SK-N-SH (cell line): ENCODE data around the gene ZNF14. TPM values are rescaled to one million over a fixed set of nuclear protein-coding genes. Genes with fewer than 3 reads are reported as not detected.
A peak's percentile ranks its signal among the peaks of the same experiment; 100 is the strongest.
"Not testable (repeated sequence)": the region's sequence is repeated elsewhere in the genome, so short reads cannot be mapped to it uniquely, and the experiment has no call there.

Experiments
- CTCF ChIA-PET: fragments of 300-600, 350-600 bp; formaldehyde crosslinking; extraction: SDS; loops from one replicate; lab custom pipeline; 2021; lab: Yijun Ruan, JAX
- POLR2A ChIA-PET: fragments of 350-600 bp; sonication (Branson Sonifier 250); formaldehyde crosslinking; extraction: SDS; loops from one replicate; lab custom pipeline; 2020; ENCODE audit warnings: antibody characterized with exemption, inconsistent platforms; lab: Yijun Ruan, JAX
- DNase-seq: peaks from one replicate; pipeline ENCODE4 v3.0.0; 2012
- H2AFZ ChIP-seq: fragments of 200-600 bp; sonication (generic); 2 replicates; pipeline ENCODE4 v1.8.1; 2016; ENCODE audit warnings: antibody characterized with exemption, mild to moderate bottlenecking, low read depth
- H3F3A ChIP-seq: fragments of 200-600 bp; sonication (generic); replicated peaks from 2 replicates; pipeline ENCODE3; 2016; ENCODE audit warnings: antibody characterized with exemption, mild to moderate bottlenecking; ENCODE audit not compliant: insufficient read depth
- H3K27ac ChIP-seq, 2 experiments: fragments of 200-500 bp in 1 of 2; fragments of 200-600 bp in 1 of 2; sonication (Bioruptor generic) in 1 of 2; sonication (generic), shearing (Covaris generic) in 1 of 2; 2 replicates each; pipeline versions ENCODE4 v1.5.1 to v1.6.1; 2014 to 2016; ENCODE audit warnings: low read depth in 2 of 2, inconsistent platforms in 1 of 2, low read length in 1 of 2, mild to moderate bottlenecking in 1 of 2, mixed read lengths in 1 of 2
- H3K27me3 ChIP-seq: fragments of 200-600 bp; sonication (generic), shearing (Covaris generic); 2 replicates; pipeline ENCODE4 v1.6.1; 2016; ENCODE audit warnings: mixed run types; ENCODE audit not compliant: insufficient read depth
- H3K36me3 ChIP-seq, 2 experiments: fragments of 200-500 bp in 1 of 2; fragments of 200-600 bp in 1 of 2; sonication (Bioruptor generic) in 1 of 2; sonication (generic) in 1 of 2; replicated peaks in 1 of 2; 2 replicates each; pipeline versions ENCODE3 to v1.5.1; 2014 to 2016; ENCODE audit warnings: low read length in 1 of 2, mild to moderate bottlenecking in 1 of 2; ENCODE audit not compliant: insufficient read depth in 2 of 2, control insufficient read depth in 1 of 2
- H3K4me1 ChIP-seq, 2 experiments: fragments of 200-500 bp in 1 of 2; fragments of 200-600 bp in 1 of 2; sonication (Bioruptor generic) in 1 of 2; sonication (generic), shearing (Covaris generic) in 1 of 2; 2 replicates each; pipeline versions ENCODE4 v1.5.1 to v1.6.1; 2014 to 2016; ENCODE audit warnings: low read depth in 1 of 2, low read length in 1 of 2, mixed run types in 1 of 2; ENCODE audit not compliant: insufficient read depth in 2 of 2, control insufficient read depth in 1 of 2
- H3K4me2 ChIP-seq: fragments of 200-600 bp; sonication (generic), shearing (Covaris generic); 2 replicates; pipeline ENCODE4 v1.6.1; 2017; ENCODE audit warnings: mixed run types
- H3K4me3 ChIP-seq, 2 experiments: fragments of 200-500 bp in 1 of 2; fragments of 200-600 bp in 1 of 2; sonication (Bioruptor generic) in 1 of 2; sonication (generic), shearing (Covaris generic) in 1 of 2; 2 replicates each; pipeline versions ENCODE4 v1.5.1 to v1.8.1; 2014 to 2016; ENCODE audit warnings: low read depth in 2 of 2, inconsistent platforms in 1 of 2, low read length in 1 of 2, mild to moderate bottlenecking in 1 of 2, mixed read lengths in 1 of 2, moderate library complexity in 1 of 2
- H3K79me2 ChIP-seq: fragments of 200-600 bp; sonication (generic); 2 replicates; pipeline ENCODE4 v1.8.1; 2017; ENCODE audit warnings: mild to moderate bottlenecking; ENCODE audit not compliant: insufficient read depth
- H3K9ac ChIP-seq: fragments of 200-600 bp; sonication (generic); 2 replicates; pipeline ENCODE4 v1.6.1; 2017; ENCODE audit warnings: mixed run types
- H3K9me2 ChIP-seq: fragments of 200-600 bp; sonication (generic); 2 replicates; pipeline ENCODE4 v1.6.1; 2017; ENCODE audit warnings: mixed run types
- H3K9me3 ChIP-seq: fragments of 200-600 bp; sonication (generic); 2 replicates; pipeline ENCODE4 v1.6.1; 2017; ENCODE audit warnings: mixed run types, mild to moderate bottlenecking, moderate library complexity
- H4K20me1 ChIP-seq: fragments of 200-600 bp; sonication (generic); 2 replicates; pipeline ENCODE4 v1.6.1; 2017; ENCODE audit warnings: mild to moderate bottlenecking, mixed run types; ENCODE audit not compliant: insufficient read depth
- CHD2 ChIP-seq: fragments of 150-350 bp; IDR thresholded peaks from 2 replicates; pipeline ENCODE4 v1.6.1; 2018; ENCODE audit warnings: low read length; ENCODE audit not compliant: partially characterized antibody
- ELF1 ChIP-seq: IDR thresholded peaks from 2 replicates; pipeline ENCODE4 v1.4.0; 2012
- EP300 ChIP-seq, 2 experiments: IDR thresholded peaks; 2 replicates each; pipeline versions ENCODE4 v1.4.0 to v1.6.1; 2012; ENCODE audit warnings: borderline replicate concordance in 1 of 2, low read depth in 1 of 2, low read length in 1 of 2
- EZH2phosphoT487 ChIP-seq: fragments of 200-600 bp; sonication (generic); IDR thresholded peaks from 2 replicates; pipeline ENCODE4 v1.6.1; 2017; ENCODE audit warnings: low read depth, mixed run types, mild to moderate bottlenecking, antibody characterized with exemption, moderate library complexity, borderline replicate concordance
- FOXJ3 ChIP-seq: sonication (generic); formaldehyde crosslinking; IDR thresholded peaks from 2 replicates; pipeline ENCODE4 v1.5.1; 2020; ENCODE audit warnings: mild to moderate bottlenecking, missing genetic modification reagents
- GABPA ChIP-seq: IDR thresholded peaks from 2 replicates; pipeline ENCODE4 v1.4.0; 2012; ENCODE audit warnings: low read depth, mild to moderate bottlenecking
- GATA2 ChIP-seq: sonication (generic); formaldehyde crosslinking; IDR thresholded peaks from 2 replicates; pipeline ENCODE4 v1.5.0; 2020; ENCODE audit warnings: mild to moderate bottlenecking, missing genetic modification reagents
- JUND ChIP-seq: IDR thresholded peaks from 2 replicates; pipeline ENCODE4 v1.4.0; 2012
- NFIC ChIP-seq: IDR thresholded peaks from 2 replicates; pipeline ENCODE4 v1.4.0; 2012; ENCODE audit warnings: borderline replicate concordance
- NRF1 ChIP-seq: IDR thresholded peaks from 2 replicates; pipeline ENCODE4 v1.6.1; 2012; ENCODE audit warnings: low read depth, mild to moderate bottlenecking, low read length
- RCOR1 ChIP-seq: fragments of 150-350 bp; IDR thresholded peaks from 2 replicates; pipeline ENCODE4 v1.6.1; 2017; ENCODE audit warnings: antibody characterized with exemption, low read length
- RFX5 ChIP-seq: IDR thresholded peaks from 2 replicates; pipeline ENCODE4 v1.6.1; 2012; ENCODE audit warnings: mild to moderate bottlenecking, improper control_type of control experiment, low read length
- SMC3 ChIP-seq: IDR thresholded peaks from 2 replicates; pipeline ENCODE4 v1.6.1; 2012; ENCODE audit warnings: low read depth, low read length, improper control_type of control experiment
- TCF12 ChIP-seq: IDR thresholded peaks from 2 replicates; pipeline ENCODE4 v1.4.0; 2012
- WGBS: methylation state at CpG from one replicate; pipeline ENCODE4 v1.1.6; 2017; ENCODE audit warnings: low lambda C conversion rate; 5-methylcytosine and 5-hydroxymethylcytosine counted together
- polyA plus RNA-seq, 3 experiments: library from polyadenylated mRNA; depleted of rRNA; stranded (reverse); fragments of >200 nt; gene quantifications; 2 replicates each; pipeline ENCODE4 v1.2.3, GENCODE V29; 2012
- TF ChIP-seq, protein P1 (sequence below): fragments of 200-600 bp; sonication (generic); IDR thresholded peaks from 2 replicates; pipeline ENCODE4 v1.6.1; 2017; ENCODE audit warnings: antibody characterized with exemption, mild to moderate bottlenecking, moderate library complexity
- TF ChIP-seq, protein P2 (sequence below): fragments of 150-350 bp; IDR thresholded peaks from 2 replicates; pipeline ENCODE4 v1.6.1; 2016; ENCODE audit warnings: mild to moderate bottlenecking, low read depth, low read length
- TF ChIP-seq, protein P3 (sequence below): fragments of 150-350 bp; IDR thresholded peaks from 2 replicates; pipeline ENCODE4 v1.6.1; 2017; ENCODE audit warnings: antibody characterized with exemption, low read length, low read depth, borderline replicate concordance

Gene ZNF14
- polyA plus RNA-seq, 1 of the 3 experiments (the other 2 are of a cell fraction) = 1.1 TPM

DNA sequence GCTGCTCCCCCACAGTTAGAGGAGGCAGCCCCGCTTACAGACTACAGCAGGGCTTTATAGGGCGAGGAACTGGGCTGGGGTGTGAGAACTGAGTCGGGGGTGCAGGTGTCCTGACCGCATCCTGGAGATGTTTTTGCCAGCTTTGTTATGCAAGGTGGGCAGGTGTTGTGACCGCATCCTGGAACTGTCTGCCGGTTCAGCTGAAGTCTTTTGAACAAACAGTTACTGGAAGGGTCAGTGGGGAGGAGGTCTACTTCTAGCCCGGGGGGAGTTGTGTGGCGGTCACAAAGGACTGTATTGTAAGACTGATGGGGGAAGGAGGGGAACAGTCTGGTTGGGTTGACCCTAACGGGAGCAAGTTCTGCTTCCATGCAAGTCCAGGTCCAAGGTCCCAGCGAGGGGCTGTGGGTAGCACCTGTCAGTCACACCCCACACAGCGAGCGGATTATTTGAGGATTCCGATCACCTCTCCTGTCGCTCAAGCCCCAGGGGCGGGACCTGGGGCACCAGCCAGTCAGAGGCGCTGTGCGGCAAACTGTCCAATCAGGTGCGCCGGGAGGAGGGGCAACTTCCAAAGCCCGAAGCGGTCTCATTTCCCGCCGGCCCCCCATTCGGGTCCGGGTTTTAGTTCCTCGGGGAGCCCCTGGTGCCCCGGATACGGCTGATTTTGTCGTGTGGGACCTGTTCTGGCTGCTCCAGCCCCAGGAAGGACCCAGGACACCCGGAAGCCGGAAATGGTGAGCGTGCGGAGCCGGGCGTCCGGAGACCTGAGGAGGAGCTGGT, 64.5 kb downstream of the ZNF14 start, which contains the start of gene ZNF101 (continued):
- TF ChIP-seq, protein P1, sequence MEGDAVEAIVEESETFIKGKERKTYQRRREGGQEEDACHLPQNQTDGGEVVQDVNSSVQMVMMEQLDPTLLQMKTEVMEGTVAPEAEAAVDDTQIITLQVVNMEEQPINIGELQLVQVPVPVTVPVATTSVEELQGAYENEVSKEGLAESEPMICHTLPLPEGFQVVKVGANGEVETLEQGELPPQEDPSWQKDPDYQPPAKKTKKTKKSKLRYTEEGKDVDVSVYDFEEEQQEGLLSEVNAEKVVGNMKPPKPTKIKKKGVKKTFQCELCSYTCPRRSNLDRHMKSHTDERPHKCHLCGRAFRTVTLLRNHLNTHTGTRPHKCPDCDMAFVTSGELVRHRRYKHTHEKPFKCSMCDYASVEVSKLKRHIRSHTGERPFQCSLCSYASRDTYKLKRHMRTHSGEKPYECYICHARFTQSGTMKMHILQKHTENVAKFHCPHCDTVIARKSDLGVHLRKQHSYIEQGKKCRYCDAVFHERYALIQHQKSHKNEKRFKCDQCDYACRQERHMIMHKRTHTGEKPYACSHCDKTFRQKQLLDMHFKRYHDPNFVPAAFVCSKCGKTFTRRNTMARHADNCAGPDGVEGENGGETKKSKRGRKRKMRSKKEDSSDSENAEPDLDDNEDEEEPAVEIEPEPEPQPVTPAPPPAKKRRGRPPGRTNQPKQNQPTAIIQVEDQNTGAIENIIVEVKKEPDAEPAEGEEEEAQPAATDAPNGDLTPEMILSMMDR = no peak
- TF ChIP-seq RFX5 (peak; percentile 70), GATA2 (CRISPR knock-in tag) (no peak), EZH2phosphoT487 (no peak), EP300 (IDR thresholded peaks at IDR 0.05; ENCODE audit: borderline replicate concordance in 1 of 2, low read depth in 1 of 2, low read length in 1 of 2) (no peak), RCOR1 (no peak), TCF12 (no peak), SMC3 (no peak), JUND (no peak), FOXJ3 (CRISPR knock-in tag) (no peak), NFIC (no peak), ELF1 (peak; percentile 80), CHD2 (no peak), NRF1 (no peak), GABPA (peak; percentile 82)
- TF ChIP-seq, protein P2, sequence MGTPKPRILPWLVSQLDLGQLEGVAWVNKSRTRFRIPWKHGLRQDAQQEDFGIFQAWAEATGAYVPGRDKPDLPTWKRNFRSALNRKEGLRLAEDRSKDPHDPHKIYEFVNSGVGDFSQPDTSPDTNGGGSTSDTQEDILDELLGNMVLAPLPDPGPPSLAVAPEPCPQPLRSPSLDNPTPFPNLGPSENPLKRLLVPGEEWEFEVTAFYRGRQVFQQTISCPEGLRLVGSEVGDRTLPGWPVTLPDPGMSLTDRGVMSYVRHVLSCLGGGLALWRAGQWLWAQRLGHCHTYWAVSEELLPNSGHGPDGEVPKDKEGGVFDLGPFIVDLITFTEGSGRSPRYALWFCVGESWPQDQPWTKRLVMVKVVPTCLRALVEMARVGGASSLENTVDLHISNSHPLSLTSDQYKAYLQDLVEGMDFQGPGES = no peak
- TF ChIP-seq, protein P3, sequence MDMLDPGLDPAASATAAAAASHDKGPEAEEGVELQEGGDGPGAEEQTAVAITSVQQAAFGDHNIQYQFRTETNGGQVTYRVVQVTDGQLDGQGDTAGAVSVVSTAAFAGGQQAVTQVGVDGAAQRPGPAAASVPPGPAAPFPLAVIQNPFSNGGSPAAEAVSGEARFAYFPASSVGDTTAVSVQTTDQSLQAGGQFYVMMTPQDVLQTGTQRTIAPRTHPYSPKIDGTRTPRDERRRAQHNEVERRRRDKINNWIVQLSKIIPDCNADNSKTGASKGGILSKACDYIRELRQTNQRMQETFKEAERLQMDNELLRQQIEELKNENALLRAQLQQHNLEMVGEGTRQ = no peak

DNA sequence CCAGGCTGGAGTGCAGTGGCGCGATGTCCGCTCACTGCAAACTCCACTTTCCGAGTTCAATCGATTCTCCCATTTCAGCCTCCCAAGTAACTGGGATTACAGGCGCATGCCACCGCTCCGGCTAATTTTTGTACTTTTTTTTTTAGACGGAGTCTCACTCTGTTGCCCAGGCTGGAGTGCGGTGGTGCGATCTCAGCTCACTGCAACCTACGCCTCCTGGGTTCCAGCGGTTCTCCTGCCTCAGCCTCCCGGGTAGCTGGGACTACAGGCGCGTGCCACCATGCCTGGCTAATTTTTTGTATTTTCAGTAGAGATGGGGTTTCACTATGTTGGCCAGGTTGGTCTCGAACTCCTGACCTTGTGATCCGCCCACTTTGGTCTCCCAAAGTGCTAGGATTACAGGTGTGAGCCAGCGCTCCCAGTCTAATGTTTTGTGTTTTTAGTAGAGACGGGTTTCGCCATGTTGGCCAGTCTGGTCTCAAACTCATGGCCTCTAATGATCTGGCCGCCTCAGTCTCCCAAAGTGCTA, 67.4 kb downstream of the ZNF14 start:
- H3K9me2 ChIP-seq, H3F3A ChIP-seq, DNase-seq, CTCF ChIA-PET, H3K4me3 ChIP-seq, H2AFZ ChIP-seq, H3K9me3 ChIP-seq, H3K4me2 ChIP-seq, H3K36me3 ChIP-seq, POLR2A ChIA-PET, H3K9ac ChIP-seq, H3K27me3 ChIP-seq, H3K27ac ChIP-seq: not testable (repeated sequence)
- Histone ChIP-seq H4K20me1 (peaks cover 20% of the 10 kb centered on the region), H3K79me2 (peaks cover 45% of the 10 kb centered on the region), H3K4me1 (peaks cover 0 to 20% of the 10 kb centered on the region in 2 experiments; a peak in 2 of 4 replicates)
- 98% methylated on average over 22 of the region's 22 CpGs for WGBS
